ENCODE measurements around the gene KCNE3.

DNA sequence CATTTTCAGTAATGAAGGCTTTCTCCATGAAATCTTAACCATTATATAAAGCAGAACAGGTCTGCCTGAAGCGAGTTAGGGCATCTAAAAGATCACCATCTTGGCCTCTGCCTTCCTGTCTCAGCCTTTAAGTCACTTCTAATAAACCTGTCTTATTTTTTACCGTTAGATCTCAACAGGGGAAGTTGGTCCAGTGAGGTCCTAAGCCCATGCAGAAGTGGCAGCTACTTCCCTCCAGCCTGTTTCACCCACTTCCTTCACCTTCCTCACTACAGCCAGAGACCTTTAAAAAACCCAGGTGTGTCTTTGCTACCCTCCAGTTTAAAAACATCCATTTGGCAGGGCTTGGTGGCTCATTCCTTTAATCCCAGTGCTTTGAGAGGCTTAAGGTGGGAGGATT is 40.2 kb upstream of the KCNE3 start:
- TF ChIP-seq, protein P1, sequence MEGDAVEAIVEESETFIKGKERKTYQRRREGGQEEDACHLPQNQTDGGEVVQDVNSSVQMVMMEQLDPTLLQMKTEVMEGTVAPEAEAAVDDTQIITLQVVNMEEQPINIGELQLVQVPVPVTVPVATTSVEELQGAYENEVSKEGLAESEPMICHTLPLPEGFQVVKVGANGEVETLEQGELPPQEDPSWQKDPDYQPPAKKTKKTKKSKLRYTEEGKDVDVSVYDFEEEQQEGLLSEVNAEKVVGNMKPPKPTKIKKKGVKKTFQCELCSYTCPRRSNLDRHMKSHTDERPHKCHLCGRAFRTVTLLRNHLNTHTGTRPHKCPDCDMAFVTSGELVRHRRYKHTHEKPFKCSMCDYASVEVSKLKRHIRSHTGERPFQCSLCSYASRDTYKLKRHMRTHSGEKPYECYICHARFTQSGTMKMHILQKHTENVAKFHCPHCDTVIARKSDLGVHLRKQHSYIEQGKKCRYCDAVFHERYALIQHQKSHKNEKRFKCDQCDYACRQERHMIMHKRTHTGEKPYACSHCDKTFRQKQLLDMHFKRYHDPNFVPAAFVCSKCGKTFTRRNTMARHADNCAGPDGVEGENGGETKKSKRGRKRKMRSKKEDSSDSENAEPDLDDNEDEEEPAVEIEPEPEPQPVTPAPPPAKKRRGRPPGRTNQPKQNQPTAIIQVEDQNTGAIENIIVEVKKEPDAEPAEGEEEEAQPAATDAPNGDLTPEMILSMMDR (conservative IDR thresholded peaks at IDR 0.05), result no peak
- no peak for TF ChIP-seq ZFX (IDR thresholded peaks at IDR 0.05)

All from C4-2B (cell line).